Astrocyte (in vitro differentiated cells and primary cell): ENCODE data around the gene SPARC.

Experiments
- CTCF ChIP-seq: IDR thresholded peaks from 2 replicates; pipeline ENCODE4 v1.5.1; 2011; ENCODE audit warnings: low read depth, mild to moderate bottlenecking, inconsistent platforms, low read length, moderate library complexity; ENCODE audit not compliant: insufficient read depth
- EZH2 ChIP-seq: IDR thresholded peaks from 2 replicates; pipeline ENCODE4 v1.6.1; 2012; ENCODE audit warnings: mild to moderate bottlenecking, low read length, inconsistent platforms; ENCODE audit not compliant: insufficient read depth

GRCh38 chr5:151673421-151673820, 13.3 kb downstream of the SPARC start:
- no peak for TF ChIP-seq CTCF
- no peak for TF ChIP-seq EZH2
